Sigmoid colon (tissue), 7 donors: ENCODE measurements around the gene OR5AN1. TPM values are rescaled to one million over a fixed set of nuclear protein-coding genes. Genes with fewer than 3 reads are reported as not detected.

Experiments
- DNase-seq: peaks from one replicate; pipeline ENCODE4 v3.0.0-alpha.2; 2019
- H3K27ac ChIP-seq, 4 donors: fragments of 200-600 bp; sonication (generic); one replicate each; pipeline ENCODE4 v1.5.1; 2016 to 2019; ENCODE audit warnings: mild to moderate bottlenecking in 1 of 4
- H3K27me3 ChIP-seq, 3 donors: fragments of 200-600 bp; sonication (generic); one replicate each; pipeline ENCODE4 v1.5.1; 2019; ENCODE audit warnings: mild to moderate bottlenecking in 1 of 3
- H3K36me3 ChIP-seq, 4 donors: fragments of 200-600 bp; sonication (generic); one replicate each; pipeline ENCODE4 v1.5.1; 2016 to 2019
- H3K4me1 ChIP-seq, 4 donors: fragments of 200-600 bp; sonication (generic); one replicate each; pipeline ENCODE4 v1.5.1; 2017 to 2019
- H3K4me3 ChIP-seq, 4 donors: fragments of 200-600 bp; sonication (generic); one replicate each; pipeline ENCODE4 v1.5.1; 2017 to 2019; ENCODE audit warnings: mild to moderate bottlenecking in 2 of 4, moderate library complexity in 1 of 4
- H3K9me3 ChIP-seq, 4 donors: fragments of 200-600 bp in 3 of 4; sonication (generic) in 3 of 4; one replicate each; pipeline versions ENCODE4 v1.5.1 to v1.6.1; 2013 to 2019
- CTCF ChIP-seq, 4 experiments: fragments of 450-650 bp in 3 of 4; fragments of 200-600 bp in 1 of 4; IDR thresholded peaks; one replicate each; pipeline ENCODE4 v1.5.1; 2016 to 2019; ENCODE audit warnings: antibody characterized with exemption in 4 of 4, mild to moderate bottlenecking in 3 of 4, moderate library complexity in 2 of 4
- EP300 ChIP-seq, 4 donors: sonication (generic); formaldehyde crosslinking; IDR thresholded peaks; one replicate each; pipeline ENCODE4 v1.6.1; 2017; ENCODE audit warnings: antibody characterized with exemption in 4 of 4
- POLR2A ChIP-seq, 2 donors: fragments of 450-650 bp; IDR thresholded peaks; one replicate each; pipeline ENCODE4 v1.6.1; 2016; ENCODE audit warnings: antibody characterized with exemption in 2 of 2, mild to moderate bottlenecking in 2 of 2, moderate library complexity in 2 of 2
- POLR2AphosphoS5 ChIP-seq, 4 donors: sonication (generic); formaldehyde crosslinking; IDR thresholded peaks; one replicate each; pipeline ENCODE4 v1.6.1; 2017; ENCODE audit warnings: antibody characterized with exemption in 4 of 4
- WGBS, 2 donors: extraction: QIAGEN DNeasy Blood & Tissue Kit; methylation state at CpG; one replicate each; pipeline ENCODE4 v1.1.7; 2013; 5-methylcytosine and 5-hydroxymethylcytosine counted together
- intact Hi-C: fragments of 100-400 bp; cut with DNase I; formaldehyde crosslinking; loops from one replicate; pipeline ENCODE4 v1.15.1; 2023
- polyA plus RNA-seq, 3 donors: library from polyadenylated mRNA; stranded (reverse); fragments of 200-250 nt; gene quantifications; one replicate each; pipeline ENCODE4 v1.2.3, GENCODE V29; 2013
- total RNA-seq, 4 donors: library from RNA; depleted of rRNA; stranded (reverse); fragments of >200 nt; gene quantifications; one replicate each; pipeline ENCODE4 v1.1.0, GENCODE V29; 2016
- donor health status: healthy with polysubstance abuse.
- donor health status: Bipolar disorder and iron deficiency.
- donor health status: healthy.

Gene OR5AN1
- total and polyA plus RNA-seq, 7 donors = not detected

- H3K36me3 ChIP-seq = no peaks in the 10 kb centered on the region
- 76 to 82% methylated on average over 2 of the region's 2 CpGs for WGBS, 2 donors
- no peak overlapping the region for H3K27ac ChIP-seq
- H3K4me1 ChIP-seq = no peaks in the 10 kb centered on the region
- H3K27me3 ChIP-seq = no peaks in the 10 kb centered on the region
- TF ChIP-seq CTCF (IDR thresholded peaks at IDR 0.05) = no peak
- no peak for TF ChIP-seq POLR2AphosphoS5 (IDR thresholded peaks at IDR 0.05)
- TF ChIP-seq POLR2A (IDR thresholded peaks at IDR 0.05) = no peak
- TF ChIP-seq EP300 (IDR thresholded peaks at IDR 0.05) = no peak
- DNase-seq = no peak
- H3K4me3 ChIP-seq = no peak overlapping the region
- no peaks in the 10 kb centered on the region for H3K9me3 ChIP-seq
- intact Hi-C loops = no loop called here
Observed at GRCh38 chr11:59401262-59401552, 42.5 kb downstream of the OR5AN1 start.

GRCh38 chr11:59403546-59403945, 44.9 kb downstream of the OR5AN1 start:
- H3K27me3 ChIP-seq = no peaks in the 10 kb centered on the region
- no peak overlapping the region for H3K4me3 ChIP-seq
- no peaks in the 10 kb centered on the region for H3K4me1 ChIP-seq
- no peaks in the 10 kb centered on the region for H3K9me3 ChIP-seq
- intact Hi-C loops = no loop called here
- TF ChIP-seq POLR2A (IDR thresholded peaks at IDR 0.05) = no peak
- no peak for TF ChIP-seq CTCF (IDR thresholded peaks at IDR 0.05)
- no peak for TF ChIP-seq POLR2AphosphoS5 (IDR thresholded peaks at IDR 0.05)
- no peak for DNase-seq
- no peaks in the 10 kb centered on the region for H3K36me3 ChIP-seq
- no peak overlapping the region for H3K27ac ChIP-seq

- Histone ChIP-seq H3K4me3 (no peak overlapping the region), H3K9me3 (no peaks in the 10 kb centered on the region), H3K27me3 (no peaks in the 10 kb centered on the region), H3K36me3 (no peaks in the 10 kb centered on the region), H3K4me1 (no peaks in the 10 kb centered on the region), H3K27ac (no peak overlapping the region)
- TF ChIP-seq CTCF (IDR thresholded peaks at IDR 0.05) (no peak), POLR2A (IDR thresholded peaks at IDR 0.05) (no peak), POLR2AphosphoS5 (IDR thresholded peaks at IDR 0.05) (no peak), EP300 (IDR thresholded peaks at IDR 0.05) (no peak)
- intact Hi-C loops = no loop called here
- DNase-seq = no peak
- WGBS, 2 donors = 36 to 63% methylated on average over 2 of the region's 2 CpGs
Observed at GRCh38 chr11:59413646-59414045, 55.0 kb downstream of the OR5AN1 start.

GRCh38 chr11:59415111-59415510, 56.4 kb downstream of the OR5AN1 start:
- Histone ChIP-seq H3K4me1 (no peaks in the 10 kb centered on the region), H3K27me3 (no peaks in the 10 kb centered on the region), H3K4me3 (no peak overlapping the region), H3K27ac (no peak overlapping the region), H3K36me3 (no peaks in the 10 kb centered on the region), H3K9me3 (no peaks in the 10 kb centered on the region)
- TF ChIP-seq POLR2A (IDR thresholded peaks at IDR 0.05) = no peak
- TF ChIP-seq CTCF (IDR thresholded peaks at IDR 0.05) = no peak
- no peak for DNase-seq
- intact Hi-C loops = no loop called here
- WGBS, 2 donors = 82 to 86% methylated on average over 1 of the region's 1 CpG

GRCh38 chr11:59416613-59417012, 57.9 kb downstream of the OR5AN1 start:
- no peaks in the 10 kb centered on the region for H3K9me3 ChIP-seq
- 79 to 91% methylated on average over 5 of the region's 5 CpGs for WGBS, 2 donors
- H3K27ac ChIP-seq = no peak overlapping the region
- TF ChIP-seq EP300 (IDR thresholded peaks at IDR 0.05) = no peak
- no peaks in the 10 kb centered on the region for H3K4me1 ChIP-seq
- no peaks in the 10 kb centered on the region for H3K36me3 ChIP-seq
- no peak overlapping the region for H3K4me3 ChIP-seq
- DNase-seq = no peak
- no peaks in the 10 kb centered on the region for H3K27me3 ChIP-seq
- intact Hi-C loops = no loop called here
